HepG2 (cell line): ENCODE results near the gene MTHFD1L. TPM values are rescaled to one million over a fixed set of nuclear protein-coding genes. Genes with fewer than 3 reads are reported as not detected.

Experiments used
- ATAC-seq: fragments of 200-7000 bp; cut with Tn5 transposase; 3 replicates; pipeline ENCODE4 v1.9.1; 2020; ENCODE audit warnings: mild to moderate bottlenecking, moderate library complexity
- BruUV-seq: library from RNA; stranded (reverse); fragments of 400-500 nt; replicated peaks from 2 replicates; lab custom pipeline; 2021; lab: Mats Ljungman, UMichigan
- CTCF ChIA-PET: fragments of 300-600 bp; formaldehyde crosslinking; extraction: SDS; loops from one replicate; lab custom pipeline; 2021; ENCODE audit warnings: low total read pairs, inconsistent platforms, low intra/inter-chr PET ratio; lab: Yijun Ruan, JAX
- POLR2A ChIA-PET: fragments of 350-600 bp; sonication (Branson Sonifier 250); formaldehyde crosslinking; loops from one replicate; lab custom pipeline; 2020; ENCODE audit warnings: antibody characterized with exemption, inconsistent platforms; lab: Yijun Ruan, JAX
- DNase-seq: peaks from one replicate; pipeline ENCODE4 v3.0.0-alpha.2; 2015; ENCODE audit warnings: low spot score
- FAIRE-seq: peaks from 3 replicates; lab custom pipeline; 2011; peaks lifted over from hg19 to GRCh38; lab: Jason Lieb, UNC
- H2AFZ ChIP-seq: one replicate; pipeline ENCODE4 v1.6.1; 2011; ENCODE audit warnings: low read length, inconsistent platforms
- H3K27ac ChIP-seq: fragments of 300-600 bp; 3 replicates; pipeline ENCODE4 v1.8.0; 2011; ENCODE audit warnings: mixed run types, mild to moderate bottlenecking, mixed read lengths, low read length, inconsistent platforms; ENCODE audit not compliant: insufficient read depth; ENCODE audit errors: extremely low read length
- H3K27me3 ChIP-seq, 2 experiments: fragments of 200-600 bp in 1 of 2; 2 replicates in 1 of 2; 3 replicates in 1 of 2; pipeline versions ENCODE4 v1.6.0 to v1.8.0; 2011; ENCODE audit warnings: low read length in 2 of 2, mild to moderate bottlenecking in 2 of 2, moderate library complexity in 2 of 2, inconsistent platforms in 1 of 2; ENCODE audit not compliant: insufficient read depth in 2 of 2, control insufficient read depth in 1 of 2
- H3K36me3 ChIP-seq, 2 experiments: fragments of 200-600 bp in 1 of 2; replicated peaks in 1 of 2; 2 replicates in 1 of 2; 3 replicates in 1 of 2; pipeline versions ENCODE4 v1.5.1 to v1.8.0; 2011; ENCODE audit warnings: low read length in 2 of 2, inconsistent platforms in 1 of 2; ENCODE audit not compliant: insufficient read depth in 2 of 2, control insufficient read depth in 1 of 2
- H3K4me1 ChIP-seq: 2 replicates; pipeline ENCODE4 v1.5.1; 2012; ENCODE audit warnings: low read length, inconsistent platforms; ENCODE audit not compliant: insufficient read depth
- H3K4me2 ChIP-seq: 2 replicates; pipeline ENCODE4 v1.6.0; 2011; ENCODE audit warnings: low read depth, low read length, inconsistent platforms
- H3K4me3 ChIP-seq, 3 experiments: fragments of 200-600 bp in 1 of 3; sonication (generic), shearing (Covaris generic) in 1 of 3; replicated peaks in 1 of 3; 2 replicates each; pipeline ENCODE4 v1.5.1; 2011 to 2016; ENCODE audit warnings: low read length in 3 of 3, inconsistent platforms in 2 of 3, low read depth in 2 of 3, mild to moderate bottlenecking in 2 of 3, control low read depth in 1 of 3, mixed read lengths in 1 of 3; ENCODE audit not compliant: insufficient read depth in 1 of 3
- H3K79me2 ChIP-seq: one replicate; pipeline ENCODE4 v1.6.1; 2011; ENCODE audit warnings: low read length, inconsistent platforms; ENCODE audit not compliant: insufficient read depth
- H3K9ac ChIP-seq: 2 replicates; pipeline ENCODE4 v1.6.0; 2011; ENCODE audit warnings: mild to moderate bottlenecking, low read depth, low read length, inconsistent platforms; ENCODE audit not compliant: insufficient read depth
- H3K9me3 ChIP-seq: 2 replicates; pipeline ENCODE4 v1.5.1; 2012; ENCODE audit warnings: mild to moderate bottlenecking, low read length
- H4K20me1 ChIP-seq: 2 replicates; pipeline ENCODE4 v1.6.0; 2011; ENCODE audit warnings: inconsistent platforms, mild to moderate bottlenecking, low read length, moderate library complexity; ENCODE audit not compliant: insufficient read depth
- IRF2 ChIP-seq: IDR thresholded peaks from 2 replicates; pipeline ENCODE4 v1.6.1; 2018; ENCODE audit warnings: missing genetic modification reagents, missing compliant biosample characterization
- JUNB ChIP-seq: sonication (generic); formaldehyde crosslinking; IDR thresholded peaks from 2 replicates; pipeline ENCODE4 v1.8.0; 2022; ENCODE audit warnings: missing genetic modification reagents, mild to moderate bottlenecking, borderline replicate concordance
- MLX ChIP-seq: IDR thresholded peaks from 2 replicates; pipeline ENCODE4 v1.6.1; 2016
- PHB2 ChIP-seq: fragments of 450-650 bp; IDR thresholded peaks from 2 replicates; pipeline ENCODE4 v1.6.1; 2018; ENCODE audit not compliant: partially characterized antibody
- SRSF1 ChIP-seq: fragments of 200-400 bp; formaldehyde crosslinking; optimal IDR thresholded peaks from 2 replicates; pipeline ENCODE3; 2017; ENCODE audit warnings: mild to moderate bottlenecking, low read depth, low read length, moderate library complexity
- ZBTB37 ChIP-seq: sonication (generic); formaldehyde crosslinking; IDR thresholded peaks from 2 replicates; pipeline ENCODE4 v1.4.0; 2020; ENCODE audit warnings: mild to moderate bottlenecking, missing genetic modification reagents
- ZNF543 ChIP-seq: sonication (generic); formaldehyde crosslinking; IDR thresholded peaks from 2 replicates; pipeline ENCODE4 v1.4.0; 2020; ENCODE audit warnings: mild to moderate bottlenecking, missing genetic modification reagents
- ZNF652 ChIP-seq: IDR thresholded peaks from 2 replicates; pipeline ENCODE4 v1.6.1; 2016; ENCODE audit warnings: low read depth, borderline replicate concordance
- ZNF670 ChIP-seq: sonication (generic); formaldehyde crosslinking; IDR thresholded peaks from 2 replicates; pipeline ENCODE4 v1.8.0; 2022; ENCODE audit warnings: mild to moderate bottlenecking, missing genetic modification reagents, borderline replicate concordance
- ZNF83 ChIP-seq: sonication (generic); formaldehyde crosslinking; IDR thresholded peaks from 2 replicates; pipeline ENCODE4 v1.4.0; 2020; ENCODE audit warnings: missing genetic modification reagents, mild to moderate bottlenecking, borderline replicate concordance
- WGBS: methylation state at CpG from one replicate; pipeline ENCODE4 v1.1.6; 2017; ENCODE audit warnings: low lambda C conversion rate; 5-methylcytosine and 5-hydroxymethylcytosine counted together
- in situ Hi-C: cut with HindIII; loops from 2 replicates; pipeline ENCODE4 v1.10.0; 2017; ENCODE audit warnings: low pct_unique_long_range_greater_than_20kb; ENCODE audit not compliant: extremely low pct_ligation_motif_present
- intact Hi-C: fragments of 100-400 bp; cut with micrococcal nuclease; formaldehyde crosslinking; loops from one replicate; pipeline ENCODE4 v1.10.0; 2022; ENCODE audit not compliant: unreplicated experiment
- polyA plus RNA-seq, 8 experiments: library from polyadenylated mRNA; depleted of rRNA in 3 of 8; stranded (reverse) in 7 of 8; unstranded in 1 of 8; fragments of >200 nt; fragmentation: Illumina TruSeq in 4 of 8; extraction: Trizol in 4 of 8; gene quantifications; 2 replicates each; pipeline versions ENCODE4 v1.2.1 to v1.2.3, GENCODE V29; 2011 to 2016; ENCODE audit warnings: low read depth in 4 of 8, missing spikeins in 1 of 8, mixed read lengths in 1 of 8; ENCODE audit not compliant: insufficient read depth in 1 of 8
- total RNA-seq, 5 experiments: library from RNA; depleted of rRNA; stranded (reverse); fragments of >200 nt; fragmentation: Illumina TruSeq; extraction: Trizol; gene quantifications; 2 replicates each; pipeline ENCODE4 v1.2.3, GENCODE V29; 2016; ENCODE audit warnings: low read depth in 1 of 5
- TF ChIP-seq, protein P1 (sequence below): sonication (generic); formaldehyde crosslinking; IDR thresholded peaks from 2 replicates; pipeline ENCODE4 v1.4.0; 2020; ENCODE audit warnings: mild to moderate bottlenecking, missing genetic modification reagents, borderline replicate concordance
- TF ChIP-seq, protein P2 (sequence below): sonication (generic); formaldehyde crosslinking; IDR thresholded peaks from 2 replicates; pipeline ENCODE4 v1.4.0; 2020; ENCODE audit warnings: mild to moderate bottlenecking, missing genetic modification reagents, borderline replicate concordance

MTHFD1L gene
- total and polyA plus RNA-seq, 2 of the 13 experiments (the other 11 are each of a cell fraction or from before 2014, with no cell fraction given), result 24.0 to 39.6 TPM

DNA sequence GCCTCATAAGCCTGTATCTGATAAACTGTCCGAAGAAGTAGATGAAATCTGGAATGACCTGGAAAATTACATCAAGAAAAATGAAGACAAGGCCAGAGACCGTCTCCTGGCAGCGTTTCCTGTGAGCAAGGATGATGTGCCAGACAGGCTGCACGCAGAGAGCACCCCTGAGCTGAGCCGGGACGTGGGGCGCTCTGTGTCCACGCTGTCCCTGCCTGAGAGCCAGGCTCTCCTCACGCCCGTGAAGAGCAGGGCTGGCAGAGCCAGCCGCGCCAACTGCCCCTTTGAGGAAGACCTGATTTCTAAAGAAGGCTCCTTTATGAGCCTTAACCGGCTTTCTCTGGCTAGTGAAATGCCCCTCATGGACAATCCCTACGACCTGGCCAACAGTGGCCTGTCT, 33.9 kb upstream of the MTHFD1L start:
- ChIA-PET CTCF (no interaction called here), POLR2A (no interaction called here)
- Histone ChIP-seq H3K9ac (no peak overlapping the region), H3K9me3 (no peaks in the 10 kb centered on the region), H3K79me2 (no peaks in the 10 kb centered on the region), H4K20me1 (no peaks in the 10 kb centered on the region), H3K4me2 (no peak overlapping the region), H3K27ac (no peak overlapping the region), H3K4me3 (no peak overlapping the region), H3K36me3 (no peaks in the 10 kb centered on the region), H2AFZ (no peak overlapping the region), H3K4me1 (no peaks in the 10 kb centered on the region), H3K27me3 (peaks cover 0 to 5% of the 10 kb centered on the region in 2 experiments; a peak in 2 of 5 replicates)
- intact Hi-C loops, result no loop called here
- 62% methylated on average over 14 of the region's 14 CpGs for WGBS
- no peak for DNase-seq
- ATAC-seq, result peak; percentile 24; the same call in 2 of the 3 replicates
- no peak for TF ChIP-seq ZNF83
- TF ChIP-seq ZNF670 (CRISPR knock-in tag), result no peak
- TF ChIP-seq, protein P1, sequence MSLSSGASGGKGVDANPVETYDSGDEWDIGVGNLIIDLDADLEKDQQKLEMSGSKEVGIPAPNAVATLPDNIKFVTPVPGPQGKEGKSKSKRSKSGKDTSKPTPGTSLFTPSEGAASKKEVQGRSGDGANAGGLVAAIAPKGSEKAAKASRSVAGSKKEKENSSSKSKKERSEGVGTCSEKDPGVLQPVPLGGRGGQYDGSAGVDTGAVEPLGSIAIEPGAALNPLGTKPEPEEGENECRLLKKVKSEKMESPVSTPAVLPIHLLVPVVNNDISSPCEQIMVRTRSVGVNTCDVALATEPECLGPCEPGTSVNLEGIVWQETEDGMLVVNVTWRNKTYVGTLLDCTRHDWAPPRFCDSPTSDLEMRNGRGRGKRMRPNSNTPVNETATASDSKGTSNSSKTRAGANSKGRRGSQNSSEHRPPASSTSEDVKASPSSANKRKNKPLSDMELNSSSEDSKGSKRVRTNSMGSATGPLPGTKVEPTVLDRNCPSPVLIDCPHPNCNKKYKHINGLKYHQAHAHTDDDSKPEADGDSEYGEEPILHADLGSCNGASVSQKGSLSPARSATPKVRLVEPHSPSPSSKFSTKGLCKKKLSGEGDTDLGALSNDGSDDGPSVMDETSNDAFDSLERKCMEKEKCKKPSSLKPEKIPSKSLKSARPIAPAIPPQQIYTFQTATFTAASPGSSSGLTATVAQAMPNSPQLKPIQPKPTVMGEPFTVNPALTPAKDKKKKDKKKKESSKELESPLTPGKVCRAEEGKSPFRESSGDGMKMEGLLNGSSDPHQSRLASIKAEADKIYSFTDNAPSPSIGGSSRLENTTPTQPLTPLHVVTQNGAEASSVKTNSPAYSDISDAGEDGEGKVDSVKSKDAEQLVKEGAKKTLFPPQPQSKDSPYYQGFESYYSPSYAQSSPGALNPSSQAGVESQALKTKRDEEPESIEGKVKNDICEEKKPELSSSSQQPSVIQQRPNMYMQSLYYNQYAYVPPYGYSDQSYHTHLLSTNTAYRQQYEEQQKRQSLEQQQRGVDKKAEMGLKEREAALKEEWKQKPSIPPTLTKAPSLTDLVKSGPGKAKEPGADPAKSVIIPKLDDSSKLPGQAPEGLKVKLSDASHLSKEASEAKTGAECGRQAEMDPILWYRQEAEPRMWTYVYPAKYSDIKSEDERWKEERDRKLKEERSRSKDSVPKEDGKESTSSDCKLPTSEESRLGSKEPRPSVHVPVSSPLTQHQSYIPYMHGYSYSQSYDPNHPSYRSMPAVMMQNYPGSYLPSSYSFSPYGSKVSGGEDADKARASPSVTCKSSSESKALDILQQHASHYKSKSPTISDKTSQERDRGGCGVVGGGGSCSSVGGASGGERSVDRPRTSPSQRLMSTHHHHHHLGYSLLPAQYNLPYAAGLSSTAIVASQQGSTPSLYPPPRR (CRISPR knock-in tag), result no peak
- no peak for TF ChIP-seq MLX (CRISPR knock-in tag)
- no peak for TF ChIP-seq ZBTB37 (CRISPR knock-in tag)
- TF ChIP-seq PHB2, result no peak
- TF ChIP-seq IRF2, result no peak
- no peak for TF ChIP-seq JUNB (CRISPR knock-in tag)
- no peak for TF ChIP-seq ZNF652 (CRISPR knock-in tag)
- no peak for TF ChIP-seq ZNF543 (CRISPR knock-in tag)
- no peak for TF ChIP-seq SRSF1
- TF ChIP-seq, protein P2, sequence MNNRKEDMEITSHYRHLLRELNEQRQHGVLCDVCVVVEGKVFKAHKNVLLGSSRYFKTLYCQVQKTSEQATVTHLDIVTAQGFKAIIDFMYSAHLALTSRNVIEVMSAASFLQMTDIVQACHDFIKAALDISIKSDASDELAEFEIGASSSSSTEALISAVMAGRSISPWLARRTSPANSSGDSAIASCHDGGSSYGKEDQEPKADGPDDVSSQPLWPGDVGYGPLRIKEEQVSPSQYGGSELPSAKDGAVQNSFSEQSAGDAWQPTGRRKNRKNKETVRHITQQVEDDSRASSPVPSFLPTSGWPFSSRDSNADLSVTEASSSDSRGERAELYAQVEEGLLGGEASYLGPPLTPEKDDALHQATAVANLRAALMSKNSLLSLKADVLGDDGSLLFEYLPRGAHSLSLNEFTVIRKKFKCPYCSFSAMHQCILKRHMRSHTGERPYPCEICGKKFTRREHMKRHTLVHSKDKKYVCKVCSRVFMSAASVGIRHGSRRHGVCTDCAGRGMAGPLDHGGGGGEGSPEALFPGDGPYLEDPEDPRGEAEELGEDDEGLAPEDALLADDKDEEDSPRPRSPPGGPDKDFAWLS (CRISPR knock-in tag), result no peak
- in situ Hi-C loops, result no loop called here
- no peak for FAIRE-seq
- BruUV-seq, result no TSS peak
